ENCODE data around the gene AGRN. TPM values are rescaled to one million over a fixed set of nuclear protein-coding genes. Genes with fewer than 3 reads are reported as not detected.
"Not testable (repeated sequence)": the region's sequence is repeated elsewhere in the genome, so short reads cannot be mapped to it uniquely, and the experiment has no call there.

Gene AGRN
- total RNA-seq, 2 donors from 2014 or later, result 36.2 to 36.7 TPM

- H3K4me1 ChIP-seq (ENCODE audit: control insufficient read depth in 1 of 2, low read depth in 2 of 2), result no peaks in the 10 kb centered on the region
- TF ChIP-seq, protein P1, sequence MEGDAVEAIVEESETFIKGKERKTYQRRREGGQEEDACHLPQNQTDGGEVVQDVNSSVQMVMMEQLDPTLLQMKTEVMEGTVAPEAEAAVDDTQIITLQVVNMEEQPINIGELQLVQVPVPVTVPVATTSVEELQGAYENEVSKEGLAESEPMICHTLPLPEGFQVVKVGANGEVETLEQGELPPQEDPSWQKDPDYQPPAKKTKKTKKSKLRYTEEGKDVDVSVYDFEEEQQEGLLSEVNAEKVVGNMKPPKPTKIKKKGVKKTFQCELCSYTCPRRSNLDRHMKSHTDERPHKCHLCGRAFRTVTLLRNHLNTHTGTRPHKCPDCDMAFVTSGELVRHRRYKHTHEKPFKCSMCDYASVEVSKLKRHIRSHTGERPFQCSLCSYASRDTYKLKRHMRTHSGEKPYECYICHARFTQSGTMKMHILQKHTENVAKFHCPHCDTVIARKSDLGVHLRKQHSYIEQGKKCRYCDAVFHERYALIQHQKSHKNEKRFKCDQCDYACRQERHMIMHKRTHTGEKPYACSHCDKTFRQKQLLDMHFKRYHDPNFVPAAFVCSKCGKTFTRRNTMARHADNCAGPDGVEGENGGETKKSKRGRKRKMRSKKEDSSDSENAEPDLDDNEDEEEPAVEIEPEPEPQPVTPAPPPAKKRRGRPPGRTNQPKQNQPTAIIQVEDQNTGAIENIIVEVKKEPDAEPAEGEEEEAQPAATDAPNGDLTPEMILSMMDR (IDR thresholded peaks at IDR 0.05), result no peak
- H3K27ac ChIP-seq, result no peak overlapping the region
- H3K27me3 ChIP-seq (replicated peaks; ENCODE audit: insufficient read depth), result no peaks in the 10 kb centered on the region
- ATAC-seq (ENCODE audit: insufficient number of reproducible peaks, low FRiP score, low read depth), result no peak
- no peak for DNase-seq (ENCODE audit: low spot score)
- no peaks in the 10 kb centered on the region for H3K36me3 ChIP-seq
- H3K4me3 ChIP-seq, result no peak overlapping the region
- no peaks in the 10 kb centered on the region for H3K9me3 ChIP-seq
Observed at GRCh38 chr1:1092894-1093609, 73.1 kb downstream of the AGRN start.

- TF ChIP-seq, protein P1 (IDR thresholded peaks at IDR 0.05), result no peak
- H3K27ac ChIP-seq, result no peak overlapping the region
- DNase-seq (ENCODE audit: low spot score) (no peak), ATAC-seq (ENCODE audit: insufficient number of reproducible peaks, low FRiP score, low read depth) (no peak)
- H3K4me3 ChIP-seq, result no peak overlapping the region
- no peaks in the 10 kb centered on the region for H3K27me3 ChIP-seq (replicated peaks; ENCODE audit: insufficient read depth)
- H3K36me3 ChIP-seq, result no peaks in the 10 kb centered on the region
- H3K9me3 ChIP-seq, result no peaks in the 10 kb centered on the region
- H3K4me1 ChIP-seq (ENCODE audit: control insufficient read depth in 1 of 2, low read depth in 2 of 2), result no peaks in the 10 kb centered on the region
Observed at GRCh38 chr1:1093610-1093943, 73.7 kb downstream of the AGRN start.

- Histone ChIP-seq H3K4me3 (no peak overlapping the region), H3K4me1 (ENCODE audit: control insufficient read depth in 1 of 2, low read depth in 2 of 2) (no peaks in the 10 kb centered on the region), H3K36me3 (no peaks in the 10 kb centered on the region), H3K27me3 (replicated peaks; ENCODE audit: insufficient read depth) (no peaks in the 10 kb centered on the region), H3K9me3 (no peaks in the 10 kb centered on the region), H3K27ac (no peak overlapping the region)
- TF ChIP-seq, protein P1 (IDR thresholded peaks at IDR 0.05), result no peak
- ATAC-seq (ENCODE audit: insufficient number of reproducible peaks, low FRiP score, low read depth) (no peak), DNase-seq (ENCODE audit: low spot score) (no peak)
Observed at GRCh38 chr1:1094981-1095380, 75.1 kb downstream of the AGRN start.

DNA sequence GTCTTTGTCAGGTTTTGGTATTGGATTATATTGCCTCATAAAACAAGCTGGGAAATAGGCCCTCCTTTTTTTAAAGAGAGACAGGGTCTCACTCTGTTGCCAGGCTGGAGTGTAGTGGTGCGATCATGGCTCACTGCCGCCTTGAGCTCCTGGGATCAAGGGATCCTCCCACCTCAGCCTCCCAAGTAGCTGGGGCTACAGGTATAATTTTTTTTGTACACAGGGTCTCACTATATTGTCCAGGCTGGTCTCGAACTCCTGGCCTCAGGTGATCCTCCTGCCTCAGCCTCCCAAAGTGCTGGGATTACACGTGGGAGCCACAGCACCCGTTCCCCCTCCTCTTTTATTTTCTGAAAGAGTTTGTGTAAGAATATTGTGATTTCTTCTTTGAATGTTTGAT, 76.2 kb downstream of the AGRN start:
- not testable (repeated sequence) for ATAC-seq (ENCODE audit: insufficient number of reproducible peaks, low FRiP score, low read depth); H3K27me3 ChIP-seq (replicated peaks; ENCODE audit: insufficient read depth); H3K9me3 ChIP-seq; H3K4me1 ChIP-seq (ENCODE audit: control insufficient read depth in 1 of 2, low read depth in 2 of 2); H3K27ac ChIP-seq; H3K4me3 ChIP-seq; DNase-seq (ENCODE audit: low spot score); H3K36me3 ChIP-seq

DNA sequence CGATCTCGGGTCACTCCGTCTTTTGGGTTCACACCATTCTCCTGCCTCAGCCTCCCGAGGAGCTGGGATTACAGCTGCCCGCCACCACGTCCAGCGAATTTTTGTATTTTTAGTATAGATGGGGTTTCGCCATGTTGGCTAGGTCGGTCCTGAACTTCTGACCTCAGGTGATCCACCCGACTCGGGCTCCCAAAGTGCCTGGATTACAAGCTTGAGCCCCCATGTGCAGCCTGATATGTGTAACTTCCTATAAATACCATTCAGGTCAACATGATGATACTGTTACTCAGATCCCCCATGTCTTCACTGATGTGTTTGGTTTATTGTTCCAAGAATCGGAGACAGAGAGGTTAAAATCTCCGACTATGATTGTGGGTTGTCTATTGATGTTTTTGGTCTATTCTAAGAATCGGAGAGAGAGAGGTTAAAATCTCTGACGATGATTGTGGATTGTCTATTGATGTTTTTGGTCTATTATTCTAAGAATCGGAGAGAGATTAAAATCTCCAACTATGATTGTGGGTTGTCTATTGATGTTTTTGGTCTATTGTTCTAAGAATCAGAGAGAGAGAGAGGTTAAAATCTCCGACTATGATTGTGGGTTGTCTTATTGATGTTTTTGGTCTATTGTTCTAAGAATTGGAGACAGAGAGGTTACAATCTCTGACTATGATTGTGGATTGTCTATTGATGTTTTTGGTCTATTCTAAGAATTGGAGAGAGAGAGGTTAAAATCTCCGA, 78.9 kb downstream of the AGRN start:
- no peak for ATAC-seq (ENCODE audit: insufficient number of reproducible peaks, low FRiP score, low read depth)
- DNase-seq (ENCODE audit: low spot score), result no peak
- H3K4me1 ChIP-seq (ENCODE audit: control insufficient read depth in 1 of 2, low read depth in 2 of 2), result no peaks in the 10 kb centered on the region

More for the DNA sequence above, 78.9 kb downstream of the AGRN start:
- Histone ChIP-seq H3K27me3 (replicated peaks; ENCODE audit: insufficient read depth) (no peaks in the 10 kb centered on the region), H3K9me3 (no peaks in the 10 kb centered on the region), H3K27ac (no peak overlapping the region), H3K36me3 (no peaks in the 10 kb centered on the region), H3K4me3 (no peak overlapping the region)
- TF ChIP-seq, protein P1 (IDR thresholded peaks at IDR 0.05), result no peak

Measured in thoracic aorta (tissue), 2 donors.